Colonic mucosa (tissue), 4 donors: ENCODE results near the gene PRKCE. TPM values are rescaled to one million over a fixed set of nuclear protein-coding genes. Genes with fewer than 3 reads are reported as not detected.

Experiments
- DNase-seq: peaks from one replicate; pipeline ENCODE4 v3.0.0-alpha.2; 2020
- H3K27ac ChIP-seq: fragments of 200-600 bp; one replicate; pipeline ENCODE4 v1.8.0; 2021
- H3K27me3 ChIP-seq: fragments of 200-600 bp; one replicate; pipeline ENCODE4 v1.8.0; 2021
- H3K36me3 ChIP-seq: fragments of 200-600 bp; one replicate; pipeline ENCODE4 v1.8.0; 2021
- H3K4me1 ChIP-seq: fragments of 200-600 bp; one replicate; pipeline ENCODE4 v1.8.0; 2021; ENCODE audit warnings: mild to moderate bottlenecking
- H3K4me3 ChIP-seq: fragments of 200-600 bp; one replicate; pipeline ENCODE4 v1.8.0; 2021
- H3K9ac ChIP-seq, 2 donors: one replicate each; pipeline ENCODE4 v1.7.0; 2013; ENCODE audit warnings: control low read depth in 2 of 2, low read depth in 2 of 2, low read length in 2 of 2
- H3K9me3 ChIP-seq: fragments of 200-600 bp; one replicate; pipeline ENCODE4 v1.8.0; 2021
- CTCF ChIP-seq: fragments of 200-600 bp; IDR thresholded peaks from one replicate; pipeline ENCODE4 v1.8.0; 2022; ENCODE audit warnings: antibody characterized with exemption, mild to moderate bottlenecking
- intact Hi-C: fragments of 100-400 bp; cut with DNase I; formaldehyde crosslinking; loops from one replicate; pipeline ENCODE4 v1.14.1; 2022
- total RNA-seq, 2 donors: library from RNA; stranded (reverse); fragmentation: NEBNext Ultra II Directional in 1 of 2; extraction: Animal tissue kit (Norgen Biotek cat#: 25700) in 1 of 2; gene quantifications; one replicate each; pipeline ENCODE4 v1.2.1, GENCODE V29; 2021
- donor health status: healthy.
- donor health status: DM: no; HTN: no; CAD: no.
- donor health status: DM: no; HTN: no; CAD: no.

The PRKCE gene
- total RNA-seq, 2 donors from 2014 or later = 17.5 to 25.8 TPM

GRCh38 chr2:46119453-46119852 is 468.0 kb downstream of the PRKCE start:
- no peak overlapping the region for H3K9ac ChIP-seq
- no peak for TF ChIP-seq CTCF
- H3K27ac ChIP-seq = no peak overlapping the region
- no peaks in the 10 kb centered on the region for H3K36me3 ChIP-seq
- no peaks in the 10 kb centered on the region for H3K9me3 ChIP-seq
- intact Hi-C loops = no loop called here
- peaks cover 9% of the 10 kb centered on the region for H3K4me1 ChIP-seq
- H3K4me3 ChIP-seq = no peak overlapping the region
- no peaks in the 10 kb centered on the region for H3K27me3 ChIP-seq
- no peak for DNase-seq

- no peak for TF ChIP-seq CTCF
- DNase-seq = peak; percentile 80
- peaks cover 9% of the 10 kb centered on the region for H3K4me1 ChIP-seq
- peak overlapping the region; percentile 59 for H3K27ac ChIP-seq
- H3K9ac ChIP-seq = peak overlapping the region in 1 of 2 donors; percentile 69
- intact Hi-C loops = no loop called here
- H3K9me3 ChIP-seq = no peaks in the 10 kb centered on the region
- no peaks in the 10 kb centered on the region for H3K27me3 ChIP-seq
- H3K4me3 ChIP-seq = no peak overlapping the region
- no peaks in the 10 kb centered on the region for H3K36me3 ChIP-seq
Observed at GRCh38 chr2:46120792-46121555, 469.5 kb downstream of the PRKCE start.

- no peak for TF ChIP-seq CTCF
- Histone ChIP-seq H3K27me3 (no peaks in the 10 kb centered on the region), H3K27ac (peak overlapping the region; percentile 59), H3K4me1 (peaks cover 9% of the 10 kb centered on the region), H3K9ac (no peak overlapping the region), H3K36me3 (no peaks in the 10 kb centered on the region), H3K4me3 (no peak overlapping the region), H3K9me3 (no peaks in the 10 kb centered on the region)
- intact Hi-C loops = no loop called here
- peak; percentile 45 for DNase-seq
Observed at GRCh38 chr2:46122318-46122976, 471.0 kb downstream of the PRKCE start.

DNA sequence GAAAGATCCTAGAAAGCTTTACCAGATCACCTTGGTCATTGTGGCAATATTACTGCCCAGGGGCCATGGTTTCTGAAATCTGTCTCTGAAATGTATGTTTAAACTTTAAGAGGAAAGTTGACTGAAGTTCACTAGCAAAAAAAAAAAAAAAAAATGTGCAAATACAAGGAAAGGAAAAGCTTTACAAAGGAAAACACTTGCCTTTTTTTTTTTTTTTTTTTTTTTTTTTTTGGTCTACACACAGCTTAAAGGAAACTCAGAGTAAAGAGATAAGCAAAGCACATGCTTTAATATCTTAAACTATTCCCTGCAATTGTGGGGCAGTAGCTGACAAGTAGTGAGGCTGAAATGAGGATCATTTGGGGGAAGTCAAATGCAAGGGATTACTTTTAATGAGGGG is 471.5 kb downstream of the PRKCE start:
- Histone ChIP-seq H3K36me3 (no peaks in the 10 kb centered on the region), H3K9me3 (no peaks in the 10 kb centered on the region), H3K27ac (no peak overlapping the region), H3K27me3 (no peaks in the 10 kb centered on the region), H3K4me3 (no peak overlapping the region), H3K9ac (no peak overlapping the region), H3K4me1 (peaks cover 9% of the 10 kb centered on the region)
- intact Hi-C loops = no loop called here
- no peak for TF ChIP-seq CTCF
- DNase-seq = no peak

DNA sequence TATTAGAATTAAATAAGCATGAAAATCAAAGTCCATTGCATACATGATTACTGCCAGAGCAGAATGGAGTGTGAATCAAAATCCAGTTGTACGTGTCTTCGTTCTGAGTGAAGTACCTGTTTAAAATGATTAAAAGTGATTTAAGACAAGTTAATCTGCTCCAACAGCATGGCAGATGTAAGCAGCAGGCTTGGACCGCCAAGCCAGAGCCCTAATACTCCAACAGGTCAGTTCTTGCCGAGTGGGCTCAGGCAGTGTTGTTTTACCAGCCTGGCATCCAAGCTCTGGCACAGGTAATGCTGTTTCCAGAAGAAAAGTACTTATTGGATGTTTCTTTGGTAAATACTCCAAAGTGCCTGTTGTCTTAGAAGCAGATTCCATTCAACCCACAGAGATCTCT is 474.3 kb downstream of the PRKCE start:
- H3K36me3 ChIP-seq = no peaks in the 10 kb centered on the region
- H3K4me3 ChIP-seq = no peak overlapping the region
- H3K4me1 ChIP-seq = peaks cover 9% of the 10 kb centered on the region
- TF ChIP-seq CTCF = no peak
- no peaks in the 10 kb centered on the region for H3K9me3 ChIP-seq
- no peak for DNase-seq
- intact Hi-C loops = no loop called here
- H3K27ac ChIP-seq = no peak overlapping the region
- H3K27me3 ChIP-seq = no peaks in the 10 kb centered on the region
- no peak overlapping the region for H3K9ac ChIP-seq
